HG03103 (cell line): ENCODE results near the gene DPYD.
A peak's percentile ranks its signal among the peaks of the same experiment; 100 is the strongest.

Experiments
- ATAC-seq: cut with Tn5 transposase; IDR thresholded peaks from one replicate; pipeline ENCODE4 v1.9.1; 2021; ENCODE audit warnings: low read depth; ENCODE audit not compliant: unreplicated experiment

The DPYD gene

DNA sequence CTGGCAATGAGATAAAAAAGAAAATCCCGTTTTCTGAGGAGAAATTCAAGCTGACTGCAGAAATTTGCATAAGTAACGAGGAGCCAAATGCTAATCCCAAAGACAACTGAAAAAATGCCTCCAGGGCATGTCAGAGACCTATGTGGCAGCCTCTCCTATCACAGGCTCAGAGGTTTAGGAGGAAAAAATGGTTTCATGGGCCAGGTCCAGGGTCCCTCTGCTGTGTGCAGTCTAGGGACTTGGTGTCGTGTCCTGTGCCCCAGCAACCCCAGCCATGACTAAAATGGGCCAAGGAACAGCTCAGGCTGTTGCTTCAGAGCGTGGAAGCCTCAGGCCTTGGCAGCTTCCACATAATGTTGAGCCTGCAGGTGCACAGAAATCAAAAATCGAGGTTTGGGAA is 456.5 kb downstream of the DPYD start:
- no peak for ATAC-seq

- ATAC-seq, result peak; percentile 92
These were observed 459.1 kb downstream of the DPYD start for GRCh38 chr1:97461782-97462181.

GRCh38 chr1:97457446-97458089 is 463.3 kb downstream of the DPYD start:
- no peak for ATAC-seq

GRCh38 chr1:97451944-97452343 is 468.9 kb downstream of the DPYD start:
- ATAC-seq, result no peak

DNA sequence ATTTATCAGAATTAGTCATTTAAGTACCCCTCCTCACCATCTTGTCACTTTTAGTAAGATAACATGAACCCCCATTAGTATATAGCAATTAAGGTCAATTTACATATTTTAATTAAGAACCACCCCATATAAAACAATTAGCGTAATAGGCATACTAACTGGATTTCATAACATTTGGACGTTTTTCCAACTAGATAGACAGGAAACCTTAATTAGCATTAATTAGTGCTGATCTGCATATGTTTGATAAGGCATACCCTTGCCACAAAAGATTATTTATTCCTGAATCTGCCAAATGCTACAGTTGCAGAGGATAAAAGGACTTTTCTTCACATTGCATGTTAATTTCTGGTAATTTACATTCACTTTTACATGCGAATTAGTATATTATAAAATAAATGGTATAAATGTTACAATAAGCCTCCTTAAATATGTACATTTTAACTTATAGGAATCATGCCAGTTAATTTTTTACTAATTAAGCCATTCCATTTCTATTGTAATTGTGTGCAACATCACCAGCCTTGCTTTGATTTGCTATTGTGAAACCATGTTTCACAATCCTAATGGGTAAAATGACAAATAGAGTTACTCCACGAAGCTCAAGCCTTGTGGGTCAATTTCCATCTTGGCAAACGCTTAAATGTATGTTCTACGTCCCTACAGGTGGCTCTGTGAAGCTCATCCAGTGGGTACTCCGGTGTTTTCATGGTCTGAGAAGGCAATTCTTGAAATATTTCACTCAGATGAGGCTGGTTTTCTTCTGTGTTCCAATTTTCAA is 469.6 kb downstream of the DPYD start:
- no peak for ATAC-seq

DNA sequence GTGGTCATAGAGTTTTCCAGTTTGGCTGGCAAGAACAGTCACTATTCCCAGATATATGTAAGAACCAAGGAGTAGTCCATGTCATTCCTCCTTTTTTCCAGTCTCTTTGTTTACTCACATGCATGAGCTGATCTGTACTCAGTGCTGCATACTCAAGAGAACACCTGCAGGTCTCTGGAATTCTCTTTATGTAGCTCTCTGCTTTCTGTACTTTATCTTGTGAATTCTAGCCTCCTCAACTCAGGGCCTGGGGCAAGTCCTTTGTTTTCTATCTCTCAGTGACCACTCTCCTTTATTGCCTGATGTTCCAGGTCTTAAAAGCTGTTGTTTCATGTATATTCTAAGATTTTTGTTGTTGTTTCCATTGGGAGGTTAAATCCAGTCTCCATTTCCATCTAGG is 478.9 kb downstream of the DPYD start:
- no peak for ATAC-seq

- no peak for ATAC-seq
These were observed 487.0 kb downstream of the DPYD start for GRCh38 chr1:97433824-97434177.

- no peak for ATAC-seq
These were observed 487.6 kb downstream of the DPYD start for GRCh38 chr1:97433094-97433823.

- no peak for ATAC-seq
These were observed 493.5 kb downstream of the DPYD start for GRCh38 chr1:97427371-97427770.

DNA sequence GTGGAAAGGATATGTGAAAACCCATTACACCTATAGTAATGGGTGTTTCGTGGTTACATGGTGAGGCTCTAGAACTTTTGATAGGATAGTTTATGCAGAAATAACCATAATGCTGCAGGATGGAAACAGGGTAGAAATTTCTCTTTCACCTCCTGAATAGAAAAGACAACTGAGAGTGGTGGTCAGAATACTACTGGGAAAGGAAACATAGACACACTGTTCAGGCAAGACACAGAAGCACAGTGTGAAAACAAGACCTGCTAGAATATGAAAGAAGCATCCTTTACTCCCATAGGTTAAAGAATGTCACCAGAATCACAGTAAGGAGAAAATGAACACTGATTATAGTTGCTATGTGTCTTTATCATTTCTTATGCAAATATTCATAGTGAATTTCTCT is 496.6 kb downstream of the DPYD start:
- ATAC-seq, result no peak

- no peak for ATAC-seq
These were observed 497.4 kb downstream of the DPYD start for GRCh38 chr1:97423403-97423802.

- ATAC-seq, result no peak
These were observed 503.2 kb downstream of the DPYD start for GRCh38 chr1:97417661-97418060.

DNA sequence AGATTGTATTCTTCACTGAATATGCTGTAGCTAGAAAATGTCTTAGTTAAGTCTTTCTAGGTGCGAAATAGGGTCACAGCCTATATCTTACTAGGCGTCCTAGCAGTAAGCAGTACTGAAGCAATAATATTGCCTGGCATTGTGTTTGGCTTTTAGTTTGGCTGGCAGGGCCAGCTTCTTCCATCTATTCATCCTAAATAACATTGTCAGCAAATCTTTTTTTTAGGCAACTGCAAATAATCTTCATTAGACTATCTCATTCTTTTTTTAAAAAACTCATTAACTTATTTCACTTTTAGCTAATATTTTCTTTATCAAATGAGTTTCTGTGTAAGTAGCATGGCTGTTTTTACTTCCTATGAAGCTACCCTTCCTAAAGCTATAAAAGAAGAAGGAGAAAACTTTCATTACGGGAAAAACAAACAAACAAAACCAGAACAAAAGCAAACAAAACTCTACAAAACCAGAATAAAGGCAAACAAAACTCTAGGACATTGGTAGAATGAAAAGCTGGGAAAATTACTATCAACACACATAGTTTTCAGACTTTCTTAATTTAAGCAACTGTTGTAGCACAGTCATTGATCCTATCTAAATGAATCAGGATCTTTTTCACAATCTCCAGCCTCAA is 506.0 kb downstream of the DPYD start:
- ATAC-seq, result no peak

GRCh38 chr1:97412737-97413136 is 508.1 kb downstream of the DPYD start:
- ATAC-seq, result no peak

DNA sequence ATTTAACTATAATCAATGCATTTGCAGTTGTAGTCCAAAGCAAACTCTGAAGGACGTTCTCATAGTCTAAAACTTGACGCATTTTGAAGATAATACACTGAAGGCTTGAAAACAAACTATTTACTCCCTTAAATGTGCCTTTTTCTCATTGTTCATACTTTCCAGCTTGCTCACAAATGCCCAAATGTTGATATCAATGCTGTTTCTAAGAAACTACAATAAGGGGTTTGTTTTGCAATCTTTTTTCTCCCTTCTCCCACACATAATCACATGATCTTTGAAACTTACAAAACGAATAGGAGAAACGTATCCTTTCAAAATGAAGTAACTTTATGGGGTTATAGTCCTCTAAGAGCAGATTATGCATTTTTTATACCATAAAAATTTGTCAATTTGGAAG is 508.7 kb downstream of the DPYD start:
- ATAC-seq, result no peak

DNA sequence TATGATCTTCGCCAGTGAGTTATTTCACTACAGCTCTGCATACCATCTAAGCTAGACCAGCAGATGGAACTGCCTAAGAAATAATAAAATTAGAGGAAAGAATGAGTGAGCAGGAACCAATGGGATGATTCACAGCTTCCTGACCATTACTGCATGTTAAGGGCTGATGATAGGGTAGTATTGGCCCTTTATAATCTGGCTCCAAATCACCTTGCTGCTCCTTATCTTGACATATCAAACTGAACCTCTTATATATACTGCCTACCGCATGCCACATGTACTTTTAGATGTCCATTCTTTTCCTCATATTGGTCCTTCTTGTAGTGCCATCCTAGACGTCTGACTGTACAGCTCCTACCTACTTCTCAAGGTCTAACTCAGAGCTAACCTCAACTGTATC is 524.4 kb downstream of the DPYD start:
- ATAC-seq, result no peak

DNA sequence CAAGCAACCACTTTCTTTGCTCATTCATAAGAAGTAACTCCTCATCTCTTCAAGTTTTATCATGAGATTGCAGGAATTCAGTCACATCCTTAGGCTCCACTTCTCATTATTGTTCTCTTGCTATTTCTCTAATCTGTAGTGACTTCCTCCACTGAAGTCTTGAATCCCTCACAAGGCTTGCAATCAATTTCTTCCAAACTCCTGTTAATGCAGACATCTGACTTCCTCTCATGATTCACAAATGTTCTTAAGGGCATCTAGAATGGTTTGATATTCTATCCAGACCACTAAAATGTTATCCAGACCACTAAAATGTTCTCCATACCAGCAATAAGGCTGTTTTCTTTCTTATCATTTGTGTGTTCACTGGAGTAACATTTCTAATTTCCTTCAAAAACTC is 528.1 kb downstream of the DPYD start:
- ATAC-seq, result no peak

DNA sequence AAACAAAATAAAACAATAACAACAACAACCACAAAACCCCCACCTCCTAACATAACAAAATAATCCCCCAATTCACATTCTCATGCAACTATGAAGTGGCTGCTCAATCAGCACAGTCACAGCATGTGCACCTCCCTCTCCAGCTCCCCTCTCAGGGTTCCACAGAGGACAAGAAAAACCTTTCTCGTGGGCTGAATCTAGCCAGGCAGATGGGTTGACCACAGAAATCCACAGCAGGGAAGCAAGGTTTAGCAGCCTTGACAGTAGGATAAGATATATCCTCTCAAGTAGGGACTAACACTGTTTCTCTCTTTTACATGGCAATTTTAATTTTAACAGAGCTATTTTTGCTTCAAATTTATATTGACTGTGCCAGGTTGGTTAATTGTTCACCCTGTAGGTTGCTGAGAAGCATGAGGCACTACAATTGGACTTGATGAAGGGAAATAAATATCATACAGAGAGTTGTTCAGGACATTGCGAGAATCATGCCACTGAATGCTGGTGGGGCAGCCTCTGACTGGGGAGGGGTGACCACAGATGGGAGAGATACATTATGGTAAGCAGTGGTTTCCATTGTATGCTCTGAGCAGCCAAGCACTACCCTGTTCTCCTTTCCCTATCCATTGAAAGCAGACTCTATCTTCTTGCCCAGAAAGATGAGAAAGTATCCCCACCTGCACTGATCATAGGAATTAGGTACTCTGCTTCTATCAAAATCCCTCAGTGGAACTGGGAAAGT is 535.1 kb downstream of the DPYD start:
- no peak for ATAC-seq

- ATAC-seq, result no peak
These were observed 536.4 kb downstream of the DPYD start for GRCh38 chr1:97384294-97384968.

- ATAC-seq, result no peak
These were observed 537.0 kb downstream of the DPYD start for GRCh38 chr1:97383797-97384196.
